Ascending aorta (tissue), 2 donors: Measurements from ENCODE around the gene GAPVD1. TPM values are rescaled to one million over a fixed set of nuclear protein-coding genes. Genes with fewer than 3 reads are reported as not detected.
"Not testable (repeated sequence)": the region's sequence is repeated elsewhere in the genome, so short reads cannot be mapped to it uniquely, and the experiment has no call there.

ENCODE experiments used
- DNase-seq, 2 donors: peaks; one replicate each; pipeline ENCODE4 v3.0.0-alpha.2; 2019; ENCODE audit warnings: low spot score in 2 of 2
- H3K27ac ChIP-seq, 2 donors: fragments of 200-600 bp; sonication (generic); one replicate each; pipeline ENCODE4 v1.5.1; 2016 to 2017; ENCODE audit warnings: mild to moderate bottlenecking in 1 of 2
- H3K27me3 ChIP-seq: fragments of 200-600 bp; sonication (generic); one replicate; pipeline ENCODE4 v1.5.1; 2017
- H3K36me3 ChIP-seq, 2 donors: fragments of 200-600 bp; sonication (generic); one replicate each; pipeline ENCODE4 v1.5.1; 2016
- H3K4me1 ChIP-seq, 2 donors: fragments of 200-600 bp; sonication (generic); one replicate each; pipeline ENCODE4 v1.5.1; 2016 to 2017; ENCODE audit warnings: mild to moderate bottlenecking in 1 of 2
- H3K4me3 ChIP-seq, 2 donors: fragments of 200-600 bp; sonication (generic); one replicate each; pipeline ENCODE4 v1.5.1; 2016 to 2017; ENCODE audit warnings: mild to moderate bottlenecking in 1 of 2
- H3K9me3 ChIP-seq, 2 donors: fragments of 200-600 bp; sonication (generic); one replicate each; pipeline ENCODE4 v1.5.1; 2016
- intact Hi-C: fragments of 100-400 bp; cut with DNase I; formaldehyde crosslinking; loops from one replicate; pipeline ENCODE4 v1.15.1; 2023
- total RNA-seq: library from RNA; depleted of rRNA; stranded (reverse); fragments of >200 nt; gene quantifications from one replicate; pipeline ENCODE4 v1.1.0, GENCODE V29; 2016
- TF ChIP-seq, protein P1 (sequence below), 3 experiments: fragments of 200-600 bp in 2 of 3; fragments of 450-650 bp in 1 of 3; sonication (generic) in 2 of 3; IDR thresholded peaks; one replicate each; pipeline ENCODE4 v1.5.1; 2016 to 2019; ENCODE audit warnings: antibody characterized with exemption in 3 of 3, mild to moderate bottlenecking in 1 of 3, moderate library complexity in 1 of 3

Gene GAPVD1
- total RNA-seq, 1 donor from 2014 or later, result 18.9 TPM

DNA sequence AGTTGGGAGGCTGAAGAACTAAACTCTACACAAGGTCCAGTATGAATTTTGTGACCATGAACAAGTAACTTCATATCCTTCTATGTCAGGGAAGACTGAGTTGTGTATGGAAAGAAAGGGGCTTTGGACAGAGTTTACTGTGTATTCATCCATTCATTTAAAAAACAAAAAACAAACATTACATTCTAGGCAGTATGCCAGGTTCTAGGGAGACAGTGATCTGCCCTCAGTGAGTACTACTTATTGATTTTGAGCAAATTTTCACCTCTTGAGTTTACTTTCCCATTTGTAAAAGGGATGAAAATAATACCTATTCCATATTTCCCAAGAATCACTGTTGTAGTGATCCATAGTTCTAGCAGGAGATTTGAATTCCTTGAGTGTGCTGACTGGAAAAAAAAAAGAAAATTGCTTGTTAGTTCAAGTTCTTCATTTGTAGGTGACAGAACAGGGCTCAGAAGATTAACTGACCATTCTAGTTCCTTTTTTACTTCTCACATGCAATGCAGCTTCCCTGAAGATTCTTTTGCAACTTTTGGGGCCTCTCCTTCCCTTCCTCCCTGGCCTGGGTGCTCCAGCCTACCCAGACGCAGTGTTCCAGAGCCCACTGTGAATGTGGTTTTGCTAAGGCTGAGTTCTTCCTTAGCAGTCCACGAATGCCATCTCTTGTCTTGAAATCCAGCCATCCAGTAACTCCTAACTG, 2.6 kb upstream of the GAPVD1 start:
- Histone ChIP-seq H3K9me3 (no peaks in the 10 kb centered on the region), H3K4me3 (no peak overlapping the region), H3K4me1 (peaks cover 0 to 16% of the 10 kb centered on the region in 2 donors), H3K27me3 (no peaks in the 10 kb centered on the region), H3K27ac (no peak overlapping the region), H3K36me3 (peaks cover 0 to 4% of the 10 kb centered on the region in 2 donors)
- DNase-seq, result no peak
- TF ChIP-seq, protein P1, sequence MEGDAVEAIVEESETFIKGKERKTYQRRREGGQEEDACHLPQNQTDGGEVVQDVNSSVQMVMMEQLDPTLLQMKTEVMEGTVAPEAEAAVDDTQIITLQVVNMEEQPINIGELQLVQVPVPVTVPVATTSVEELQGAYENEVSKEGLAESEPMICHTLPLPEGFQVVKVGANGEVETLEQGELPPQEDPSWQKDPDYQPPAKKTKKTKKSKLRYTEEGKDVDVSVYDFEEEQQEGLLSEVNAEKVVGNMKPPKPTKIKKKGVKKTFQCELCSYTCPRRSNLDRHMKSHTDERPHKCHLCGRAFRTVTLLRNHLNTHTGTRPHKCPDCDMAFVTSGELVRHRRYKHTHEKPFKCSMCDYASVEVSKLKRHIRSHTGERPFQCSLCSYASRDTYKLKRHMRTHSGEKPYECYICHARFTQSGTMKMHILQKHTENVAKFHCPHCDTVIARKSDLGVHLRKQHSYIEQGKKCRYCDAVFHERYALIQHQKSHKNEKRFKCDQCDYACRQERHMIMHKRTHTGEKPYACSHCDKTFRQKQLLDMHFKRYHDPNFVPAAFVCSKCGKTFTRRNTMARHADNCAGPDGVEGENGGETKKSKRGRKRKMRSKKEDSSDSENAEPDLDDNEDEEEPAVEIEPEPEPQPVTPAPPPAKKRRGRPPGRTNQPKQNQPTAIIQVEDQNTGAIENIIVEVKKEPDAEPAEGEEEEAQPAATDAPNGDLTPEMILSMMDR (IDR thresholded peaks at IDR 0.05), result no peak
- intact Hi-C loops, result no loop called here

DNA sequence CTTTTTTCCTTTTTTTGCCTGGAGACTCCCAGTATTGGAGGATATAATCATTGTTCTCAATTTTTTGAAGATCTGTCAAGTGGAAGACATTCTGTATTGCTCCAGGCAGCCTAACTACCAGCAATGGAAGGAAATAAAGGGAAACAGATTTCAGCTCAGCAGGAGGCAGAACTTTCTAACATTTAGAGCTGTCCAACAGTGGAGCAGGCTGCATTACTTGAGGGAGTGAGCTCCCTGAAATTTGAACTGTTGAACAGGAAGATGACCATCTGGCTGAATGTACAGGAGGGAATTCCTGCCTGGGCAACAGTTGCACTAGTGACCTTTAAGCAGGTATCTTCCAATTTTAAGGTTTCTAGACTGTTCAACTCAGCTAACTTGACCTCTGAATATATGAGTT, 1.1 kb upstream of the GAPVD1 start:
- no peaks in the 10 kb centered on the region for H3K9me3 ChIP-seq
- no peak overlapping the region for H3K27ac ChIP-seq
- peaks cover 0 to 17% of the 10 kb centered on the region in 2 donors for H3K4me1 ChIP-seq
- TF ChIP-seq, protein P1 (IDR thresholded peaks at IDR 0.05), result no peak
- no peak for DNase-seq
- intact Hi-C loops, result loop anchor here (5.0 kb wide), 3 partner anchors 58 to 398 kb away; partner anchors contain the start of genes ARPC5L, GOLGA1, RABEPK and RPL35
- peaks cover 0 to 8% of the 10 kb centered on the region in 2 donors for H3K36me3 ChIP-seq
- no peaks in the 10 kb centered on the region for H3K27me3 ChIP-seq
- no peak overlapping the region for H3K4me3 ChIP-seq

DNA sequence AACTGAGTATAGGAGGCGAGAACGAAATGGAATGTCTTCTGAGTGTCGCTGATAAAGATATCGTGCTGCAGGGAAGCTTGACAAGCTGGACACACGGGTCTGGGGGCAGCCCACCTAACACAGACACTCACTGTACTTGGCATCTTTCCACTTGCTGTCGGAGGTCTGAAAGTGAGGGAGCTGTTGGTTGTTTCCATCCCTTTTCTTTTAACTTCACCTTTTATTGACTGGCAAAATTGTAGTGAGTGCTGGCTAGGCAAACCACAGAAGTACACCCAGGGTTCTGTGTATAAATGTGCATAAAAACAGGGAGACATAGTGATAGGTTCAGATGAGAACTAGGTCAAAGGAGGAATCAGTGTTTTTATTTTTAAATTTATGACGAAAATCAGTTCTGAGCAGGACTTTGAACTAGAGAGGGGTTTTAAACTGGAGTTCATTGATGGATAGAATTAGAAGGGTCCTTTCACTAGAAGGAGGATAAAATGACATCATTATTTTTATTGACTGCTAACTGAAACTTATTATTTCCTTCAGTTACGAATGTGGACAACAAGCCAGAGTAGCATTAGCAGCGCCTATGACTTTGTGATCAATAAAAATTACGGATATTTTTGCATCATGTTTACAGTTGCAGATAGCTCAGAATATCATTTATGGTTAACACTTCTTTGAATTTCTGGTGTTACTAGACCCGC, 817 bp downstream of the GAPVD1 start:
- H3K27ac ChIP-seq, result peak overlapping the region; percentile 75 to 78
- peaks cover 0 to 17% of the 10 kb centered on the region in 2 donors for H3K4me1 ChIP-seq
- TF ChIP-seq, protein P1 (IDR thresholded peaks at IDR 0.05), result no peak
- intact Hi-C loops, result loop anchor here (5.0 kb wide), 3 partner anchors 60 to 400 kb away; partner anchors contain the start of genes ARPC5L, GOLGA1, RABEPK and RPL35
- H3K9me3 ChIP-seq, result no peaks in the 10 kb centered on the region
- peaks cover 0 to 14% of the 10 kb centered on the region in 2 donors for H3K36me3 ChIP-seq
- H3K4me3 ChIP-seq, result peak overlapping the region; percentile 94 to 99
- DNase-seq, result no peak
- no peaks in the 10 kb centered on the region for H3K27me3 ChIP-seq

DNA sequence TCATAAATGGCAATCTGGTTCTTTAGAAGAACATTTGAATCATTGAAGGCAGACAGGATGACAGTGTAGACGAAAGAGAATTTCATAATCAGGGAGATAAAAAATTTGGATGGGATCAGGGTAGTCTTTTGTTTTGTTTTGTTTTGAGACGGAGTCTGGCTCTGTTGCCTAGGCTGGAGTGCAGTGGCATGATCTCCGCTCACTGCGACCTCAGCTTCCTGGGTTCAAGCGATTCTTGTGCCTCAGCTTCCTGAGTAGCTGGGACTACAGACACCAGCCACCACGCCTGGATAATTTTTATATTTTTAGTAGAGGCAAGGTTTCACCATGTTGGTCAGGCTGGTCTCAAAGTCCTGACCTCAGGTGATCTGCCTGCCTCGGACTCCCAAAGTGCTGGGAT, 2.4 kb downstream of the GAPVD1 start:
- H3K27ac ChIP-seq, H3K27me3 ChIP-seq, DNase-seq, H3K4me3 ChIP-seq, H3K9me3 ChIP-seq: not testable (repeated sequence)
- intact Hi-C loops, result loop anchor here (5.0 kb wide), 3 partner anchors 62 to 402 kb away; partner anchors contain the start of genes ARPC5L, GOLGA1, RABEPK and RPL35
- H3K4me1 ChIP-seq, result peaks cover 0 to 17% of the 10 kb centered on the region in 2 donors
- H3K36me3 ChIP-seq, result peaks cover 0 to 14% of the 10 kb centered on the region in 2 donors

DNA sequence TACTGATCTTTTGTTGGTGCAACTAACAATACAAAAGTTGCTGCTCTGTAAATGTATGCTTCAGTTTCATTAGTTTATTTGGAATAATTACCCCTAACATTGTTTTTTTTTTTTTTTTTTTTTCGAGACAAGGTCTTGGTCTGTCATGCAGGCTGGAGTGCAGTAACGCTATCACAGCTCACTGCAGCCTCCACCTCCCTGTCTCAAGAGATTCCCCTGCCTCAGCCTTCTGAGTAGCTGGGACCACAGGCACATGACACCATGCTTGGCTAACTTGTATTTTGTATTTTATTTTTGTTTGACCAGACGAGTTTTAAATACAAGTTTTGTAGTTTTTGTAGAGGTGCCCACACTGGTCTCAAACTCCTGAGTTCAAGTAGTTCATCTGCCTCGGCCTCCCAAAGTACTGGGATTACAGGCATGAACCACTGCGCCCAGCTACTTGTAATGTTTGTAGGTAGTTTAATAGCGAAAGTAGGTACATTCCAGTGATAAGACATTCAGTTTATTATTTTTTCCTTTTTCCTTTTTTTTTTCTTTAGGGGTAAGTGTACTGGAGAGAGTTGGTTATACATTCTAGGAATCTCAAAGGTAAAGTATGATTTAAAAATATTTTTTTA, 6.9 kb downstream of the GAPVD1 start:
- Histone ChIP-seq H3K27ac (no peak overlapping the region), H3K9me3 (no peaks in the 10 kb centered on the region), H3K27me3 (no peaks in the 10 kb centered on the region), H3K4me1 (peaks cover 0 to 6% of the 10 kb centered on the region in 2 donors), H3K36me3 (peaks cover 0 to 14% of the 10 kb centered on the region in 2 donors), H3K4me3 (no peak overlapping the region)
- intact Hi-C loops, result no loop called here
- TF ChIP-seq, protein P1 (IDR thresholded peaks at IDR 0.05), result no peak
- no peak for DNase-seq
